Endodermal cell (in vitro differentiated cells): ENCODE results near the gene CCDC24. TPM values are rescaled to one million over a fixed set of nuclear protein-coding genes. Genes with fewer than 3 reads are reported as not detected.

Experiments
- DNase-seq: peaks from one replicate; pipeline ENCODE4 v3.0.0-alpha.2; 2017
- H3K27ac ChIP-seq: 2 replicates; pipeline ENCODE4 v1.5.1; 2013; ENCODE audit warnings: mild to moderate bottlenecking, low read depth, low read length, moderate library complexity
- H3K27me3 ChIP-seq: 2 replicates; pipeline ENCODE4 v1.6.1; 2013; ENCODE audit warnings: mild to moderate bottlenecking, low read length, moderate library complexity; ENCODE audit not compliant: insufficient read depth, control insufficient read depth, poor library complexity, severe bottlenecking
- H3K36me3 ChIP-seq: 2 replicates; pipeline ENCODE4 v1.7.0; 2013; ENCODE audit warnings: mild to moderate bottlenecking, low read length, moderate library complexity; ENCODE audit not compliant: control insufficient read depth, insufficient read depth
- H3K4me1 ChIP-seq: one replicate; pipeline ENCODE4 v1.7.0; 2013; ENCODE audit warnings: low read length; ENCODE audit not compliant: control insufficient read depth, insufficient read depth
- H3K4me3 ChIP-seq: 2 replicates; pipeline ENCODE4 v1.5.1; 2013; ENCODE audit warnings: mild to moderate bottlenecking, low read length, moderate library complexity
- H3K9ac ChIP-seq: 2 replicates; pipeline ENCODE4 v1.6.1; 2013; ENCODE audit warnings: mild to moderate bottlenecking, low read length, moderate library complexity; ENCODE audit not compliant: poor library complexity, severe bottlenecking; ENCODE audit errors: extremely low read depth
- H3K9me3 ChIP-seq: 2 replicates; pipeline ENCODE4 v1.6.1; 2013; ENCODE audit warnings: mild to moderate bottlenecking, low read length, moderate library complexity; ENCODE audit not compliant: control insufficient read depth
- H3K27ac Mint-ChIP-seq: 2 replicates; pipeline ENCODE4 v1.8.0; 2020; ENCODE audit warnings: mixed read lengths
- H3K27me3 Mint-ChIP-seq: 2 replicates; pipeline ENCODE4 v1.8.0; 2021; ENCODE audit warnings: mild to moderate bottlenecking, mixed read lengths; ENCODE audit not compliant: insufficient read depth
- H3K36me3 Mint-ChIP-seq: 2 replicates; pipeline ENCODE4 v1.8.0; 2020; ENCODE audit warnings: low read depth, mixed read lengths
- H3K4me1 Mint-ChIP-seq: 2 replicates; pipeline ENCODE4 v1.8.0; 2020; ENCODE audit warnings: mixed read lengths
- H3K4me3 Mint-ChIP-seq: 2 replicates; pipeline ENCODE4 v1.8.0; 2020; ENCODE audit warnings: mild to moderate bottlenecking, moderate library complexity, mixed read lengths
- H3K9me3 Mint-ChIP-seq: 2 replicates; pipeline ENCODE4 v1.8.0; 2020; ENCODE audit warnings: mild to moderate bottlenecking, mixed read lengths
- WGBS, 2 experiments: methylation state at CpG; one replicate each; pipeline versions ENCODE4 v1.1.5 to v1.1.7; 2013; ENCODE audit warnings: missing lambda C conversion rate in 2 of 2, mixed read lengths in 1 of 2; ENCODE audit not compliant: insufficient coverage in 1 of 2, insufficient read length in 1 of 2; 5-methylcytosine and 5-hydroxymethylcytosine counted together
- total RNA-seq, 2 donors: library from RNA; stranded (reverse); fragmentation: NEBNext Ultra II Directional in 1 of 2; extraction: Animal tissue kit (Norgen Biotek cat#: 25700) in 1 of 2; gene quantifications; 2 replicates in 1 of 2; 3 replicates in 1 of 2; pipeline ENCODE4 v1.2.1, GENCODE V29; 2021
- TF ChIP-seq, protein P1 (sequence below): fragments of 200-600 bp; sonication (generic); conservative IDR thresholded peaks from 2 replicates; pipeline ENCODE4 v1.5.0; 2021; ENCODE audit warnings: antibody characterized with exemption, mild to moderate bottlenecking

CCDC24 gene
- total RNA-seq, 2 donors from 2014 or later, result 26.6 to 31.1 TPM

DNA sequence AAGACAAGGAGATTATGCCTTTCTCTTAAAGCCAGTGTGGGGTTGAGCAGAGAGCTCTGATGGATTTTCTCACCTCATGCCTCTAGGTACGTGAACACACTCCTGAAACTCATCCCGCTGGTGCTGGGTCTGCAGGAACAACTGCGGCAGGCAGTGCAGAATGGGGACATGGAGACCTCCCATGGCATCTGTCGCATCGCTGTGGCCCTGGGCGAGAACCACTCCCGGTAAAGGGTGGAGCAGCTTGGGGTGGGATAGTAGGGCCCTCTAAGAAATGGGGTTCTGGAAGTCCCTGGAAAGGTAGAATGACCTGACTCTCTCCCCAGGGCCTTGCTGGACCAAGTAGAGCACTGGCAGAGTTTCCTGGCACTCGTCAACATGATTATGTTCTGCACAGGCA is 35.2 kb upstream of the CCDC24 start:
- no peak overlapping the region for H3K27ac Mint-ChIP-seq
- H3K4me1 ChIP-seq, result no peaks in the 10 kb centered on the region

DNA sequence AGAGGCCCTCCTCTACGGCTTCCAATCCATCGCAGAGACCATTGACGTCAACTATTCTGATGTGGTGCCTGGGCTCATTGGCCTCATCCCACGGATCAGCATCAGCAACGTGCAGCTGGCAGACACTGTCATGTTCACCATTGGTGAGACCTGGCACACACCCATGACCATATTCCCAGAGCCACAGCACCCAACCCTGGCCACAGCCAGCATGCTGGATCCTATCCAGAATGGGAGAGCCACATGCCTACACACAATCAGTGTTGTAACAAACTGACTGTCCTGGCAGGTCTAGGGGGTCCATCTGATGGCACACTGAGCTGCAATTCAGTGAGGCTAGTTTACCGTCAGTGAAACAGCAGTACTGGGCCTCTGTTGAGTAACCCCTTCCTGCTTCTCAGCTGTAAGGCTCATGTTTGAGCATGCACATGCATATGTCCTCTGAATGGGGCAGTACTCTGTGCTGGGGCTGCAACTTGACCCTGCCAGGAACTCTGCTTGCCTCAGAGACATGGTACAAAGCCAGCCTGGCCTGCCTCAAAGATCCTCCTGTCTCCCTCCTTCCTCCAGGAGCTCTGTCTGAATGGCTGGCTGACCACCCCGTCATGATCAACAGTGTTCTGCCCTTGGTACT is 33.9 kb upstream of the CCDC24 start:
- Mint-ChIP-seq H3K27ac (no peak overlapping the region), H3K36me3 (peaks cover 16% of the 10 kb centered on the region), H3K9me3 (no peaks in the 10 kb centered on the region), H3K4me3 (no peak overlapping the region), H3K4me1 (peaks cover 10% of the 10 kb centered on the region), H3K27me3 (no peaks in the 10 kb centered on the region)
- no peaks in the 10 kb centered on the region for H3K9me3 ChIP-seq
- TF ChIP-seq, protein P1, sequence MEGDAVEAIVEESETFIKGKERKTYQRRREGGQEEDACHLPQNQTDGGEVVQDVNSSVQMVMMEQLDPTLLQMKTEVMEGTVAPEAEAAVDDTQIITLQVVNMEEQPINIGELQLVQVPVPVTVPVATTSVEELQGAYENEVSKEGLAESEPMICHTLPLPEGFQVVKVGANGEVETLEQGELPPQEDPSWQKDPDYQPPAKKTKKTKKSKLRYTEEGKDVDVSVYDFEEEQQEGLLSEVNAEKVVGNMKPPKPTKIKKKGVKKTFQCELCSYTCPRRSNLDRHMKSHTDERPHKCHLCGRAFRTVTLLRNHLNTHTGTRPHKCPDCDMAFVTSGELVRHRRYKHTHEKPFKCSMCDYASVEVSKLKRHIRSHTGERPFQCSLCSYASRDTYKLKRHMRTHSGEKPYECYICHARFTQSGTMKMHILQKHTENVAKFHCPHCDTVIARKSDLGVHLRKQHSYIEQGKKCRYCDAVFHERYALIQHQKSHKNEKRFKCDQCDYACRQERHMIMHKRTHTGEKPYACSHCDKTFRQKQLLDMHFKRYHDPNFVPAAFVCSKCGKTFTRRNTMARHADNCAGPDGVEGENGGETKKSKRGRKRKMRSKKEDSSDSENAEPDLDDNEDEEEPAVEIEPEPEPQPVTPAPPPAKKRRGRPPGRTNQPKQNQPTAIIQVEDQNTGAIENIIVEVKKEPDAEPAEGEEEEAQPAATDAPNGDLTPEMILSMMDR, result no peak
- no peaks in the 10 kb centered on the region for H3K27me3 ChIP-seq
- H3K36me3 ChIP-seq, result peaks cover 30% of the 10 kb centered on the region
- no peak overlapping the region for H3K4me3 ChIP-seq
- DNase-seq, result no peak
- 92 to 93% methylated on average over 7 of the region's 7 CpGs for WGBS, 2 experiments
- no peaks in the 10 kb centered on the region for H3K4me1 ChIP-seq
- H3K9ac ChIP-seq, result no peak overlapping the region
- no peak overlapping the region for H3K27ac ChIP-seq

More for the DNA sequence above, 35.2 kb upstream of the CCDC24 start:
- H3K9ac ChIP-seq, result no peak overlapping the region
- H3K36me3 ChIP-seq, result peaks cover 30% of the 10 kb centered on the region
- peaks cover 10% of the 10 kb centered on the region for H3K4me1 Mint-ChIP-seq
- peaks cover 11% of the 10 kb centered on the region for H3K36me3 Mint-ChIP-seq
- TF ChIP-seq, protein P1, result no peak
- H3K4me3 ChIP-seq, result no peak overlapping the region
- WGBS, 2 experiments, result 93 to 96% methylated on average over 8 of the region's 8 CpGs
- H3K9me3 Mint-ChIP-seq, result no peaks in the 10 kb centered on the region
- no peaks in the 10 kb centered on the region for H3K9me3 ChIP-seq
- DNase-seq, result no peak
- no peak overlapping the region for H3K27ac ChIP-seq
- H3K4me3 Mint-ChIP-seq, result no peak overlapping the region
- no peaks in the 10 kb centered on the region for H3K27me3 ChIP-seq
- H3K27me3 Mint-ChIP-seq, result no peaks in the 10 kb centered on the region

DNA sequence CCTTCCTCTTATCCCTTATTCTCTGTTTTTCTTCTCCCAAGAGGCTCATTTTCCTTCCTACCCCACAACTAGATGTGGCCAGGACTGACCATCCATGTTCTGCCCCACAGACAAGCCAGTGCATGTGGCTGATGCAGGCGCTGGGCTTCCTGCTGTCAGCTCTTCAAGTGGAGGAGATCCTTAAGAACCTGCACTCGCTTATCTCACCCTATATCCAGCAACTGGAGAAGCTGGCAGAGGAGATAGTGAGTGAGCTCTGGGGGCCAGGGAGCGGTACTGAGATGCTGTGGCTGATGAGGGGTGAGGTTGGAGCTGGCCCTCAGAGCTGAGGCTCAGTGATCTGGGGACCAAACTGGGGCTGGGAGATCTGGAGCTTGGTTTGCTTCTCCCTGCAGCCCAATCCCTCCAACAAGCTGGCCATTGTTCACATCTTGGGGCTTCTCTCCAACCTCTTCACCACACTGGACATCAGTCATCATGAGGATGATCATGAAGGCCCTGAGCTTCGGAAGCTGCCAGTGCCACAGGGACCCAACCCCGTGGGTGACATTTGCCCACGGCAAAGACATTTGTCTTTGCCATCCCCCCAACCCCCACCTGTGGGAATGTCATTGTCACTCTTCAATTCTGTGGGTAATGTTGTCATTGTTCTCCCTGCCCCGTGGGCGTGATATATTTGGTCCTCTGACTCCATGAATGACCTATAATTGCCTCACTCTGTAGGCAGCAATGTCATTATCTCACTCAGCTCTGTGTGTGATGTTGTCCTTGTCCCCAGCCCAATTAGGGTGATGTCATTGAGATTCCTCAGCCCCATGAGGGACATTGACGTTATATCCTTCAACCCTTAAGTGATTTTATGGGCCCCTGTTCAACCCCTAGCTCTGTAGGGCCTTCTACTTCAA is 32.8 kb upstream of the CCDC24 start:
- H3K9me3 Mint-ChIP-seq, result no peaks in the 10 kb centered on the region
- Histone ChIP-seq H3K4me1 (no peaks in the 10 kb centered on the region), H3K9me3 (no peaks in the 10 kb centered on the region), H3K4me3 (no peak overlapping the region), H3K27me3 (no peaks in the 10 kb centered on the region), H3K27ac (no peak overlapping the region), H3K9ac (no peak overlapping the region), H3K36me3 (peaks cover 30% of the 10 kb centered on the region)
- peaks cover 16% of the 10 kb centered on the region for H3K36me3 Mint-ChIP-seq
- no peak overlapping the region for H3K4me3 Mint-ChIP-seq
- peaks cover 10% of the 10 kb centered on the region for H3K4me1 Mint-ChIP-seq
- 88 to 95% methylated on average over 3 to 9 of the region's 9 CpGs for WGBS, 2 experiments
- no peaks in the 10 kb centered on the region for H3K27me3 Mint-ChIP-seq
- TF ChIP-seq, protein P1, result no peak
- H3K27ac Mint-ChIP-seq, result no peak overlapping the region
- DNase-seq, result no peak
